GM19467 (cell line): Measurements from ENCODE around the gene CACNA2D4.

Experiments
- ATAC-seq: cut with Tn5 transposase; IDR thresholded peaks from one replicate; pipeline ENCODE4 v1.9.1; 2021; ENCODE audit warnings: mild to moderate bottlenecking, moderate library complexity; ENCODE audit not compliant: unreplicated experiment

CACNA2D4 gene

GRCh38 chr12:1890119-1890703, 28.2 kb downstream of the CACNA2D4 start:
- no peak for ATAC-seq

GRCh38 chr12:1888923-1889322, 29.5 kb downstream of the CACNA2D4 start:
- no peak for ATAC-seq

- ATAC-seq: no peak
Observed at GRCh38 chr12:1886396-1887008, 31.9 kb downstream of the CACNA2D4 start.

- no peak for ATAC-seq
Observed at GRCh38 chr12:1885599-1886245, 32.7 kb downstream of the CACNA2D4 start.

GRCh38 chr12:1885082-1885596, 33.3 kb downstream of the CACNA2D4 start:
- no peak for ATAC-seq

- no peak for ATAC-seq
Observed at GRCh38 chr12:1884651-1885050, 33.8 kb downstream of the CACNA2D4 start.

GRCh38 chr12:1883513-1883912, 34.9 kb downstream of the CACNA2D4 start:
- no peak for ATAC-seq

GRCh38 chr12:1882850-1883470, 35.5 kb downstream of the CACNA2D4 start:
- ATAC-seq: no peak

- no peak for ATAC-seq
Observed at GRCh38 chr12:1882405-1882804, 36.0 kb downstream of the CACNA2D4 start.

GRCh38 chr12:1881936-1882335, 36.5 kb downstream of the CACNA2D4 start:
- no peak for ATAC-seq

GRCh38 chr12:1881301-1881700, 37.2 kb downstream of the CACNA2D4 start:
- no peak for ATAC-seq

- ATAC-seq: no peak
Observed at GRCh38 chr12:1880876-1881275, 37.6 kb downstream of the CACNA2D4 start.

GRCh38 chr12:1880153-1880845, 38.2 kb downstream of the CACNA2D4 start:
- no peak for ATAC-seq

- ATAC-seq: no peak
Observed at GRCh38 chr12:1879633-1880032, 38.8 kb downstream of the CACNA2D4 start.

- ATAC-seq: no peak
Observed at GRCh38 chr12:1878695-1879094, 39.8 kb downstream of the CACNA2D4 start.

GRCh38 chr12:1878214-1878613, 40.2 kb downstream of the CACNA2D4 start:
- no peak for ATAC-seq

- ATAC-seq: no peak
Observed at GRCh38 chr12:1877169-1877878, 41.1 kb downstream of the CACNA2D4 start.

- no peak for ATAC-seq
Observed at GRCh38 chr12:1876086-1876485, 42.4 kb downstream of the CACNA2D4 start.

- no peak for ATAC-seq
Observed at GRCh38 chr12:1875608-1876007, 42.8 kb downstream of the CACNA2D4 start.
